Right atrium auricular region (tissue), 2 donors: Measurements from ENCODE around the gene MTM1. TPM values are rescaled to one million over a fixed set of nuclear protein-coding genes. Genes with fewer than 3 reads are reported as not detected.

ENCODE experiments used
- DNase-seq: peaks from one replicate; pipeline ENCODE4 v3.0.0-alpha.2; 2019; ENCODE audit warnings: low spot score
- H3K27ac ChIP-seq, 2 donors: fragments of 200-600 bp; sonication (generic); 1 replicate in 1 of 2; 2 replicates in 1 of 2; pipeline ENCODE4 v1.5.1; 2016 to 2019
- H3K27me3 ChIP-seq, 2 donors: fragments of 200-600 bp; sonication (generic); one replicate each; pipeline versions ENCODE4 v1.5.1 to v1.6.0; 2017 to 2019
- H3K36me3 ChIP-seq: fragments of 200-600 bp; sonication (generic); one replicate; pipeline ENCODE4 v1.5.1; 2016
- H3K4me1 ChIP-seq, 2 donors: fragments of 200-600 bp; sonication (generic); one replicate each; pipeline versions ENCODE4 v1.5.1 to v1.6.0; 2017 to 2019
- H3K4me3 ChIP-seq, 2 donors: fragments of 200-600 bp; sonication (generic); 1 replicate in 1 of 2; 2 replicates in 1 of 2; pipeline ENCODE4 v1.5.1; 2017 to 2019; ENCODE audit warnings: mild to moderate bottlenecking in 1 of 2, moderate library complexity in 1 of 2
- H3K9me3 ChIP-seq, 2 donors: fragments of 200-600 bp; sonication (generic); one replicate each; pipeline ENCODE4 v1.5.1; 2019
- CTCF ChIP-seq, 2 donors: fragments of 200-600 bp; sonication (generic); IDR thresholded peaks; one replicate each; pipeline ENCODE4 v1.5.1; 2019; ENCODE audit warnings: antibody characterized with exemption in 2 of 2
- total RNA-seq, 2 donors: library from RNA; depleted of rRNA; stranded (reverse); fragments of >200 nt; gene quantifications; one replicate each; pipeline ENCODE4 v1.1.0, GENCODE V29; 2016

MTM1 gene
- total RNA-seq, 2 donors from 2014 or later = 9.0 to 9.4 TPM

GRCh38 chrX:150575419-150575814, 7.0 kb downstream of the MTM1 start:
- no peak overlapping the region for H3K4me3 ChIP-seq

GRCh38 chrX:150577174-150577573, 8.8 kb downstream of the MTM1 start:
- DNase-seq = no peak
- H3K27ac ChIP-seq = no peak overlapping the region

More at GRCh38 chrX:150575419-150575814, 7.0 kb downstream of the MTM1 start:
- Histone ChIP-seq H3K27ac (no peak overlapping the region), H3K27me3 (no peaks in the 10 kb centered on the region), H3K36me3 (no peaks in the 10 kb centered on the region), H3K9me3 (peaks cover 0 to 5% of the 10 kb centered on the region in 2 donors), H3K4me1 (peaks cover 0 to 5% of the 10 kb centered on the region in 2 donors)
- TF ChIP-seq CTCF (IDR thresholded peaks at IDR 0.05) = no peak
- no peak for DNase-seq

GRCh38 chrX:150581093-150581775, 12.8 kb downstream of the MTM1 start:
- H3K27ac ChIP-seq = no peak overlapping the region
- DNase-seq = no peak
- TF ChIP-seq CTCF (IDR thresholded peaks at IDR 0.05) = no peak
- no peaks in the 10 kb centered on the region for H3K27me3 ChIP-seq
- H3K9me3 ChIP-seq = peaks cover 0 to 5% of the 10 kb centered on the region in 2 donors
- no peaks in the 10 kb centered on the region for H3K36me3 ChIP-seq
- no peaks in the 10 kb centered on the region for H3K4me1 ChIP-seq
- no peak overlapping the region for H3K4me3 ChIP-seq

More at GRCh38 chrX:150577174-150577573, 8.8 kb downstream of the MTM1 start:
- Histone ChIP-seq H3K27me3 (no peaks in the 10 kb centered on the region), H3K4me3 (no peak overlapping the region), H3K9me3 (peaks cover 0 to 5% of the 10 kb centered on the region in 2 donors), H3K36me3 (no peaks in the 10 kb centered on the region), H3K4me1 (peaks cover 0 to 5% of the 10 kb centered on the region in 2 donors)
- no peak for TF ChIP-seq CTCF (IDR thresholded peaks at IDR 0.05)

GRCh38 chrX:150582338-150582948, 14.0 kb downstream of the MTM1 start:
- H3K36me3 ChIP-seq = no peaks in the 10 kb centered on the region
- no peak overlapping the region for H3K4me3 ChIP-seq
- H3K27ac ChIP-seq = no peak overlapping the region
- H3K9me3 ChIP-seq = peaks cover 0 to 5% of the 10 kb centered on the region in 2 donors
- H3K4me1 ChIP-seq = no peaks in the 10 kb centered on the region
- no peaks in the 10 kb centered on the region for H3K27me3 ChIP-seq
- TF ChIP-seq CTCF (IDR thresholded peaks at IDR 0.05) = no peak
- no peak for DNase-seq

GRCh38 chrX:150587585-150588503, 19.4 kb downstream of the MTM1 start:
- Histone ChIP-seq H3K36me3 (no peaks in the 10 kb centered on the region), H3K9me3 (no peaks in the 10 kb centered on the region), H3K4me1 (no peaks in the 10 kb centered on the region), H3K27me3 (no peaks in the 10 kb centered on the region), H3K27ac (no peak overlapping the region), H3K4me3 (no peak overlapping the region)
- TF ChIP-seq CTCF (IDR thresholded peaks at IDR 0.05) = peak; percentile 33 to 67
- DNase-seq = no peak
